Hindlimb muscle (tissue), 1 donor: ENCODE results near the gene MIS12. TPM values are rescaled to one million over a fixed set of nuclear protein-coding genes. Genes with fewer than 3 reads are reported as not detected.
A peak's percentile ranks its signal among the peaks of the same experiment; 100 is the strongest.

Source experiments
- DNase-seq: peaks from one replicate; pipeline ENCODE4 v3.0.0-alpha.2; 2013
- polyA plus RNA-seq: library from polyadenylated mRNA; unstranded; fragments of 120-200 nt; gene quantifications from one replicate; pipeline ENCODE4 v1.2.1, GENCODE V29; 2013; ENCODE audit not compliant: insufficient read length

The MIS12 gene
- polyA plus RNA-seq: 23.4 TPM

GRCh38 chr17:5486206-5487124 lies at the start of gene MIS12:
MIS12 (plus strand) TSS chr17:5486566; CDS start chr17:5488863, 2,297 bp downstream.
- peak; percentile 98 for DNase-seq

GRCh38 chr17:5437721-5438317 lies 48.5 kb upstream of the MIS12 start:
- DNase-seq: no peak

- peak; percentile 94 for DNase-seq
These were observed 47.5 kb upstream of the MIS12 start, which contains the start of gene C1QBP for GRCh38 chr17:5438716-5439445. C1QBP (minus strand) TSS chr17:5439155; CDS start chr17:5439073, 82 bp downstream.

- no peak for DNase-seq
These were observed 47.0 kb upstream of the MIS12 start for GRCh38 chr17:5439446-5439764.

GRCh38 chr17:5443728-5444127 lies 42.6 kb upstream of the MIS12 start:
- no peak for DNase-seq

GRCh38 chr17:5444209-5444608 lies 42.2 kb upstream of the MIS12 start:
- no peak for DNase-seq

GRCh38 chr17:5446786-5447185 lies 39.6 kb upstream of the MIS12 start:
- no peak for DNase-seq

- no peak for DNase-seq
These were observed 21.5 kb upstream of the MIS12 start for GRCh38 chr17:5464717-5465507.

GRCh38 chr17:5466295-5466694 lies 20.1 kb upstream of the MIS12 start:
- DNase-seq: no peak

- no peak for DNase-seq
These were observed 18.9 kb upstream of the MIS12 start for GRCh38 chr17:5467416-5467815.

GRCh38 chr17:5468075-5468473 lies 18.3 kb upstream of the MIS12 start:
- no peak for DNase-seq

- DNase-seq: no peak
These were observed 13.9 kb upstream of the MIS12 start for GRCh38 chr17:5472511-5472910.

GRCh38 chr17:5473906-5474305 lies 12.5 kb upstream of the MIS12 start:
- DNase-seq: no peak

GRCh38 chr17:5478992-5479391 lies 7.4 kb upstream of the MIS12 start:
- DNase-seq: no peak

GRCh38 chr17:5480962-5481361 lies 5.4 kb upstream of the MIS12 start:
- no peak for DNase-seq

GRCh38 chr17:5481451-5481850 lies 4.9 kb upstream of the MIS12 start:
- no peak for DNase-seq

- DNase-seq: no peak
These were observed 828 bp upstream of the MIS12 start, which contains the start of gene DERL2 for GRCh38 chr17:5485270-5486205. DERL2 (minus strand) TSS chr17:5486178; CDS start chr17:5486161, 17 bp downstream.

GRCh38 chr17:5488752-5489151 lies 2.4 kb downstream of the MIS12 start:
- no peak for DNase-seq

- DNase-seq: no peak
These were observed 6.6 kb downstream of the MIS12 start for GRCh38 chr17:5492970-5493369.

- no peak for DNase-seq
These were observed 13.3 kb downstream of the MIS12 start for GRCh38 chr17:5499476-5500231.

- no peak for DNase-seq
These were observed 13.9 kb downstream of the MIS12 start for GRCh38 chr17:5500247-5500588.
